OCI-LY1 (cell line): ENCODE results near the gene TMEM256.

ENCODE experiments used
- H2AFZ ChIP-seq: fragments of 200-600 bp; sonication (generic), shearing (Covaris generic); 2 replicates; pipeline ENCODE4 v1.6.0; 2014; ENCODE audit warnings: antibody characterized with exemption, mild to moderate bottlenecking, low read length
- H3F3A ChIP-seq: fragments of 200-600 bp; sonication (generic), shearing (Covaris generic); 2 replicates; pipeline ENCODE4 v1.6.0; 2014; ENCODE audit warnings: mild to moderate bottlenecking, antibody characterized with exemption, low read length, moderate library complexity; ENCODE audit not compliant: insufficient read depth
- H3K27ac ChIP-seq: fragments of 200-600 bp; sonication (generic); 2 replicates; pipeline ENCODE4 v1.5.1; 2014; ENCODE audit warnings: low read length, mixed run types, mild to moderate bottlenecking, low read depth; ENCODE audit not compliant: poor library complexity, severe bottlenecking
- H3K27me3 ChIP-seq: fragments of 200-600 bp; sonication (generic); 2 replicates; pipeline ENCODE4 v1.6.0; 2014; ENCODE audit warnings: antibody characterized with exemption, mild to moderate bottlenecking, low read length, moderate library complexity; ENCODE audit not compliant: insufficient read depth
- H3K36me3 ChIP-seq: fragments of 200-600 bp; sonication (generic); 2 replicates; pipeline ENCODE4 v1.6.1; 2014; ENCODE audit warnings: mild to moderate bottlenecking, antibody characterized with exemption, low read length, moderate library complexity, mixed read lengths; ENCODE audit not compliant: insufficient read depth
- H3K4me1 ChIP-seq: fragments of 200-600 bp; sonication (generic); 2 replicates; pipeline ENCODE4 v1.5.1; 2014; ENCODE audit warnings: mild to moderate bottlenecking, low read length, moderate library complexity; ENCODE audit not compliant: insufficient read depth, severe bottlenecking
- H3K4me2 ChIP-seq: fragments of 200-600 bp; sonication (generic), shearing (Covaris generic); 2 replicates; pipeline ENCODE4 v1.6.1; 2014; ENCODE audit warnings: low read length
- H3K4me3 ChIP-seq: fragments of 200-600 bp; sonication (generic); 2 replicates; pipeline ENCODE4 v1.5.1; 2014; ENCODE audit warnings: low read length, low read depth, mild to moderate bottlenecking, mixed read lengths; ENCODE audit not compliant: poor library complexity, severe bottlenecking
- H3K79me2 ChIP-seq: fragments of 200-600 bp; shearing (Covaris generic); 2 replicates; pipeline ENCODE4 v1.6.1; 2016; ENCODE audit warnings: mixed run types, low read length, mixed read lengths; ENCODE audit not compliant: insufficient read depth
- H3K9ac ChIP-seq: fragments of 200-600 bp; sonication (generic), shearing (Covaris generic); 2 replicates; pipeline ENCODE4 v1.6.1; 2014; ENCODE audit warnings: mild to moderate bottlenecking, low read length, mixed read lengths
- H3K9me2 ChIP-seq: fragments of 200-600 bp; sonication (generic), shearing (Covaris generic); 2 replicates; pipeline ENCODE4 v1.6.1; 2014; ENCODE audit warnings: low read depth, mild to moderate bottlenecking, low read length, mixed read lengths
- H3K9me3 ChIP-seq: fragments of 200-600 bp; shearing (Covaris generic); 2 replicates; pipeline ENCODE4 v1.6.1; 2014; ENCODE audit warnings: low read length, mixed read lengths
- H4K20me1 ChIP-seq: fragments of 200-600 bp; sonication (generic), shearing (Covaris generic); 2 replicates; pipeline ENCODE4 v1.6.0; 2016; ENCODE audit warnings: mild to moderate bottlenecking, low read length; ENCODE audit not compliant: insufficient read depth
- EZH2 ChIP-seq: fragments of 200-600 bp; sonication (generic), shearing (Covaris generic); IDR thresholded peaks from 2 replicates; pipeline ENCODE4 v1.8.0; 2017; ENCODE audit warnings: borderline replicate concordance, mixed run types, mild to moderate bottlenecking, antibody characterized with exemption, low read length, moderate library complexity, mixed read lengths
- TF ChIP-seq, protein P1 (sequence below): fragments of 200-600 bp; sonication (generic), shearing (Covaris generic); IDR thresholded peaks from 2 replicates; pipeline ENCODE4 v1.5.1; 2017; ENCODE audit warnings: mild to moderate bottlenecking, antibody characterized with exemption, low read length, moderate library complexity, mixed read lengths

The TMEM256 gene

DNA sequence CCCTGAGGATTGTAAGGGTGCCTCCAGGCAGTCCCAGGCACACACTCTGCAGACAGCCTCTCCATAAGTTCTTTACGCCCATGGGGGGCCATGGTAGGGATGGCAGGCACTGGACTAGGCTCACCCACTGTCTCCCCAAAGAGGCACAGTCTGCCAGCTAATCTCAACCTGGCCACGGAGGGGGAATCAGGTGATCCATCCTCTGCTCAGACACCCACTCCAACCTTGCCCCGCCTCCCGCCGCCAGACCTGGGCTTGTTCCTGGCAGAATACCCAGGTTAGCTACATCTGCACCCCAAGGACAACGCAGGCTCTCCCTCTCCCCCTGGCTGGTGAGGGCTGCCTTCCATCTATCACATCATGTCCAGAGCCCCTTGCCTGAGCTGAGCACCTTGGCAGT, 5.0 kb upstream of the TMEM256 start:
- TF ChIP-seq, protein P1, sequence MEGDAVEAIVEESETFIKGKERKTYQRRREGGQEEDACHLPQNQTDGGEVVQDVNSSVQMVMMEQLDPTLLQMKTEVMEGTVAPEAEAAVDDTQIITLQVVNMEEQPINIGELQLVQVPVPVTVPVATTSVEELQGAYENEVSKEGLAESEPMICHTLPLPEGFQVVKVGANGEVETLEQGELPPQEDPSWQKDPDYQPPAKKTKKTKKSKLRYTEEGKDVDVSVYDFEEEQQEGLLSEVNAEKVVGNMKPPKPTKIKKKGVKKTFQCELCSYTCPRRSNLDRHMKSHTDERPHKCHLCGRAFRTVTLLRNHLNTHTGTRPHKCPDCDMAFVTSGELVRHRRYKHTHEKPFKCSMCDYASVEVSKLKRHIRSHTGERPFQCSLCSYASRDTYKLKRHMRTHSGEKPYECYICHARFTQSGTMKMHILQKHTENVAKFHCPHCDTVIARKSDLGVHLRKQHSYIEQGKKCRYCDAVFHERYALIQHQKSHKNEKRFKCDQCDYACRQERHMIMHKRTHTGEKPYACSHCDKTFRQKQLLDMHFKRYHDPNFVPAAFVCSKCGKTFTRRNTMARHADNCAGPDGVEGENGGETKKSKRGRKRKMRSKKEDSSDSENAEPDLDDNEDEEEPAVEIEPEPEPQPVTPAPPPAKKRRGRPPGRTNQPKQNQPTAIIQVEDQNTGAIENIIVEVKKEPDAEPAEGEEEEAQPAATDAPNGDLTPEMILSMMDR, result no peak
- no peak for TF ChIP-seq EZH2
- Histone ChIP-seq H3K9me2 (no peaks in the 10 kb centered on the region), H3K4me3 (no peak overlapping the region), H3K4me2 (no peak overlapping the region), H3F3A (0 out of 2 replicates have a peak, but pooled peaks cover 3% of the 10 kb centered on the region), H3K4me1 (peaks cover 6% of the 10 kb centered on the region), H3K9me3 (no peaks in the 10 kb centered on the region), H3K27me3 (peaks cover 9% of the 10 kb centered on the region), H3K27ac (no peak overlapping the region), H3K36me3 (no peaks in the 10 kb centered on the region), H4K20me1 (no peaks in the 10 kb centered on the region), H3K9ac (no peak overlapping the region), H2AFZ (no peak overlapping the region), H3K79me2 (no peaks in the 10 kb centered on the region)

GRCh38 chr17:7408252-7408727, 4.4 kb upstream of the TMEM256 start:
- Histone ChIP-seq H3K36me3 (no peaks in the 10 kb centered on the region), H3F3A (0 out of 2 replicates have a peak, but pooled peaks cover 3% of the 10 kb centered on the region), H3K4me3 (no peak overlapping the region), H3K79me2 (no peaks in the 10 kb centered on the region), H3K27ac (no peak overlapping the region), H3K9me3 (no peaks in the 10 kb centered on the region), H4K20me1 (no peaks in the 10 kb centered on the region), H2AFZ (no peak overlapping the region), H3K9ac (no peak overlapping the region), H3K4me1 (peaks cover 9% of the 10 kb centered on the region), H3K27me3 (peaks cover 9% of the 10 kb centered on the region), H3K9me2 (no peaks in the 10 kb centered on the region), H3K4me2 (no peak overlapping the region)
- TF ChIP-seq EZH2, result no peak
- TF ChIP-seq, protein P1, result no peak

- H3K4me1 ChIP-seq, result peaks cover 15% of the 10 kb centered on the region
- no peak within 1 kb of the TSS for H3K9ac ChIP-seq
- H3K9me2 ChIP-seq, result no peaks in the 10 kb centered on the region
- no peak within 1 kb of the TSS for H2AFZ ChIP-seq
- H3K36me3 ChIP-seq, result no peaks in the 10 kb centered on the region
- H3K79me2 ChIP-seq, result no peaks in the 10 kb centered on the region
- no peaks in the 10 kb centered on the region for H3K9me3 ChIP-seq
- H3K4me3 ChIP-seq, result no peak within 1 kb of the TSS
- no peaks in the 10 kb centered on the region for H4K20me1 ChIP-seq
- peaks cover 9% of the 10 kb centered on the region for H3K27me3 ChIP-seq
- 0 out of 2 replicates have a peak, but pooled peaks cover 3% of the 10 kb centered on the region for H3F3A ChIP-seq
- TF ChIP-seq, protein P1, result no peak
- TF ChIP-seq EZH2, result no peak
- H3K27ac ChIP-seq, result no peak within 1 kb of the TSS
- no peak within 1 kb of the TSS for H3K4me2 ChIP-seq
These were observed 3.8 kb upstream of the TMEM256 start, which contains the start of gene NLGN2 for GRCh38 chr17:7407485-7408251. Gene NLGN2 (plus strand): TSS chr17:7407845. CDS start chr17:7408256, 411 bp downstream.
